NOMO-1 treated with dmso at 0.1 percent for 144 hours (cell line): ENCODE measurements around the gene FOXD1.
"Not testable (repeated sequence)": the region's sequence is repeated elsewhere in the genome, so short reads cannot be mapped to it uniquely, and the experiment has no call there.

Source experiments
- DNase-seq: peaks from one replicate; lab custom pipeline; 2025; ENCODE audit not compliant: unreplicated experiment; lab: John Stamatoyannopoulos, UW

The FOXD1 gene

DNA sequence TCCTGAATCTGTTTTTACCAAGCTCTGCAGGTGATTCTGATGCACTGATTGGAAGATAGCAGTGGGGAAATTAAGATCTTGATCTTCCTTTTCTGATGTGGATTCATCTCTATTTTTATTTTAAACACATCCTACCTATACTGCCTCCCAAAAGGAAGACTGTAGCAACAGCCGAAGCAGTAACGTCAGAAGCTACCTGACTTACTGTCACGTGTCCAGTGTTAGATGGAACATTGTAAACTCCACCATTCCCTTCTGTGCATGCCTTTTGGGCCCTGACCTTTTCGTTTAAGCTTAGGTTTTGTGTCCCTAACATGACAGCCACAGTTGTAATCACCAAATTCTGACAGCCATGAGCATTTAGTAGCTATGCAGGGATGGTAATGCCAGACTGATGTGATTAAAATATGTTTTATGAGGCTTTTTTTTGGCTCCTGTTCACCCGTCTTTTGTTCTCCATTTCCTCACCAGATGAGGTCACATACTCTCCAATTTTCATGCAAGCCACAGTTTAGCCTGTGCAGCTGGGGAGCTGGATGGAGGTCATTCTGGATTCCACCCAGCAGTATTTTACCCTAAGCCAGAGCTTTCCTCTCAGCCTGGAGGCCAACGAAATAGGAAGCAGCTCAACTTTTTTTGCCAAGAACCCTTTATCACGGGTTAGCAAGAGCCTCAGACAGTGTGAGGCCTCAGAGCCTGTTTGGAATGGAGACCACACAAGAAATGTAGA lies 15.6 kb upstream of the FOXD1 start:
- DNase-seq = no peak

- no peak for DNase-seq
These were observed 11.6 kb upstream of the FOXD1 start for GRCh38 chr5:73460133-73460532.

- no peak for DNase-seq
These were observed 10.8 kb upstream of the FOXD1 start for GRCh38 chr5:73459366-73459765.

- DNase-seq = not testable (repeated sequence)
These were observed 7.9 kb upstream of the FOXD1 start for GRCh38 chr5:73456462-73456861.

DNA sequence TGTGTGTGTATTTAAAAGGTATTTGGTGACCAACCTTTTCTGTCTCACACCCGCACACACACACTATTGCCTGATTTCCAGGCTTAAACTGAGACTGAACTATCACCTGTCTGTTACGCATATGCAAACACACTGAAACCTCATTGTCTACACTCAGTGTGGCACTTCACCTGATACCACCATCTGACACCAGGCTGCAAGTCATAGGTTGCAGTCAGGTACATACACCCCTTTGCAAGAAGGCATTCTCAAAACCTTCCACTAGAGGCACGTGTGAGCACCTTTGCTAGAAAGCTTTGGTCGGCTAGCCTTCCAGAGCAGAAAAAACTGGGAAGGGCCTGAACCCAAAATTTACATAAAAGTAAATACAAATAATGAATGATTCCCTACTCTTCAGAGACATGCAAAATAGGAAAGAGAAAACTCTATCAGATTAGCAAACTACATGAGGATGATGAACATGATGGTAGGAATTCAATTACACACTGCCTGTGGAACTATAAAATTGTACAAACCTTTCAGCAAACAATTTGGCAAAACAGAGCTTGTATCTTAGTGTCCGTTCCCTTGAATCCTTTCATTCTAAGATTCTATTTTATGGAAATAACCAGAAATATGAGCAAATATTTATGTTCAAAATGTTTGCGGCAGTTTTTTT lies 5.9 kb upstream of the FOXD1 start:
- no peak for DNase-seq

GRCh38 chr5:73452215-73452614 lies 3.6 kb upstream of the FOXD1 start:
- DNase-seq = no peak

DNA sequence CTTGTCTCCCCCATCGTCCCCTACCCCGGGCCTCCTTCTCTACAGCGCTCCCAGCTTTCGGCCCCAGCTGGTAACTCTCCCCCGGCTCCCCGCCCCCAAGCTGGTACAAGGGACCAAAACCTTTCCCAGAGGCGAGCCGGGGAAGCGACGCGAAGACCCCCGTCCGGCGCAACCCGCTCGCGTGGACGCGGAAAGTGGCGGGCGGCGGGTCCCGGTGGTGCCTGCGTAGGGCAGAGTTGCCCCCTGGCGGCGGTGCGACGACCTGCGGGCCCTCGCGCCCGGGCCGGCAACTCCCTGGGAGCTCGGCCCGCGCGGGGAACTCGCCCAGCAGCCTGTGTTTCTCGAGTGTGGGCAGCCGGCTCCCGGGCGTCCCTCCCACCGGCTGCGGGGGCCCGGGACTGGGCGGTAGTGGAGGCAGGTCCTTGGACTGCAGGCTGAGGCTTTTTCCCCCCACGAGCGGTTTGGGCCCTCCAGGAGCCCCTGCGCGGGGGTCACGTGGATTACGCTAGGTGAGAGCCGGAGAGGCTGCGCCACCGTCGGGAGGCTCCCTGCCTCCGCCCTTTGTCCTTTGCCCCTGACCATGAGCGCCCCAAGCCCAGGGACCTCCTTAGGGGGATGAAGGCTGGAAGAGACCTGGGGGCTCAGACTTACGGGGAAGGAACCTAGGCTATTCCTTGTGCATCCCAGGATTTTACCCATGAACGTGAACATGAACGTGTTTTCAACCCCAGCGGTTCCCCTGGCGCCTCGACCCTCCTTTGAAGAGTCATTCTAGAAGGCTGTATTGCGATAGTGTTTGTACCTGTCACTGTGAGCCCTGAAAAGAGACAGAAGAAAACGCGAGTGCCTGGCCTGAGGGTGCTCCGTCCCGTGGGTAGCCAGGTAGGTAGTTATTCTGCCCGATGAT lies 2.9 kb upstream of the FOXD1 start:
- DNase-seq = no peak

DNA sequence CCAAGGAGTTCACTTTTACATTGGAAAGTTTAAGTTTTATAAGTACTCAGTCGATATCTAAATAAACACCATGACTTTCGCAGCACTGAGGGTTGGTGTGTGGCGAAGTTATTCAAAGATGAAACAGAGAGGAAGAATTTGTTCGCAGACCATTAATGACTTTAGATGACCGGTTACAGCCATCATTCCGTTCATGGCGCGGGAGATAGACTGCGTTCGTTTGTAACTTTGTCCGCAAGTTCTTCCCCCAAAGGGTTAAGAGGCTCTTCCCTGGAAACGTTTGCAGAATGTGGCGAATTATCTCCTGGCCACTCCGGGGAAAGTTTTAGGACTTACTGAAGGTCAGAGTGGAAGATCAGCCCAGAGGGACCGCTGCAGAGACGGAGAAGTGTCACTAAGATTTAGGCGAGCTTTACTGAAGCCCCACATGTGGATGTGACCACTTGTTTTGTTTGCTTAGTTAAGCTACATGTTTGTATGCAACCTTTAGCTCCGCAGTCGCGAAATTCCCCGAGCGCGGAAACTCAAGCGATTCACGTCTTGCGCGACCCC lies 2.2 kb upstream of the FOXD1 start:
- no peak for DNase-seq

- no peak for DNase-seq
These were observed 1.6 kb upstream of the FOXD1 start for GRCh38 chr5:73450137-73450536.

- no peak for DNase-seq
These were observed 781 bp downstream of the FOXD1 start for GRCh38 chr5:73447530-73448462.

DNA sequence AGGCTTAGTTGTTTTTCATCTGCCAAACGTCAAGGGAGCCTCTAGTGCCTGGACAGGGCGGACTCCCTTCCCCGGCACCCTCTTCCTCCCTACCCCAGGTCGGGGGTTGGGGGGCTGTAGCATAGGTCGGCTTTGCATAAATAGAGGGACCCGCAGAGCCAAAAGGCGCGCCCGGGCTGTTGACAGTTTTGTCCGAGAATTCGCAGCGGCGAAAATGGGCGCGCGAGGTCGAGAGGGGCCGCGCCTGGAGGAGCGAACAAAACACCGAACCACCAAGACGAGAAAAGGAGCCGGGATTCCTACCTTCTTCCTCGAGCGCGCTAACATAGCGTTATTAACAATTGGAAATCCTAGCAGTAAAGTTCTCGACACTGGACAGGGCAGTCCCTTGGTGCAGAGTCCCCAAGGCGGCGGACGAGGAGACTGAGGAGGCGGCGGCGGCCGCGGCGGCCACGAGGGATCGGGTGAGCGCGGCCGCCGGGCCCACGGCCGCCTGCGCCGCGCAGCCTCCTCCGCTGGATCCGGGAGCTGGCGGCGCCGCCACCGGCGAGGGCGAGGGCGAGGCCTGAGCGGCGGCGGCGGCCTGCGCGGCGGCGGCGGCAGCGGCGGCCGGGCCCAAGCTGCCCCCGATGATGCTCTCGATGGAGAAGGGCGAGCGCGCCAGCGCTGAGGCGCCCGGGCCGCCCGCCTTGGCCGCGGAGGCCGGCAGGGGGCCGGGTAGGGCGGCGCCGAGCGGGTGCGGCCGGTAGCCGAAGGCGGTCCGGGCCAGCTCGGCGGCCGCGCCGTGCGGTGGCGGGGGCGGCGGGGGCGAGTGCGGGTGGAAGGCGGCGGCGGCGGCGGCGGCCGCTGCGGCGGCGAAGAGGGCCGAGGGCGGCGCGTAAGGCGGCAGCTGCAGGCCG lies 1.7 kb downstream of the FOXD1 start:
- no peak for DNase-seq

- no peak for DNase-seq
These were observed 2.6 kb downstream of the FOXD1 start for GRCh38 chr5:73445665-73446630.

- DNase-seq = no peak
These were observed 3.8 kb downstream of the FOXD1 start for GRCh38 chr5:73444499-73445438.

- no peak for DNase-seq
These were observed 4.6 kb downstream of the FOXD1 start for GRCh38 chr5:73443829-73444498.

GRCh38 chr5:73442996-73443627 lies 5.5 kb downstream of the FOXD1 start:
- no peak for DNase-seq

- no peak for DNase-seq
These were observed 6.3 kb downstream of the FOXD1 start for GRCh38 chr5:73442231-73442811.
